ENCODE results near the gene IRF3.
"Not testable (repeated sequence)": the region's sequence is repeated elsewhere in the genome, so short reads cannot be mapped to it uniquely, and the experiment has no call there.

Gene IRF3

GRCh38 chr19:49651029-49651819 lies 14.4 kb downstream of the IRF3 start:
- in situ Hi-C loops (cut with HindIII; ENCODE audit: low sequenced_read_pairs), result no loop called here

- in situ Hi-C loops (cut with HindIII; ENCODE audit: low sequenced_read_pairs), result no loop called here
Observed at GRCh38 chr19:49646586-49646985, 19.1 kb downstream of the IRF3 start.

DNA sequence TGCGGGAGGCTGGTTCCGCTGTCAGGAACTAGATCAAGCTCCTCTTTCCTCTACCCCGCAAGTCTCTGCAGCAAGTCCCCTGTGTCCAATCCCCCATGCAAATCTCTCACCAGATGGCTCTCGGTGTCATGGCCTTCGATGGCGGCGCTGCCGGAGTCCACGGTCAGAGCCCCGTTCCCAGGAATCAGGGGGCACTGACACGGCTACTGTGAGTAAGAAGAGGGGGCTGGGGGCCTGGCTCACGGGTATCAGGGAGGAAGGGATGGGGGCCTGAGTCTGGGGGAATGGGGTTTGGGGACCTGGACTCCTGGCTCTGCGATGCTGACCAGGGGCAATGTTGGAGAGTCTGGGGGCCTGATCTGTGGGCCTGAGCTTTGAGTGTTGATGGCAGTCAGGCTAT lies 19.7 kb downstream of the IRF3 start:
- in situ Hi-C loops (cut with HindIII; ENCODE audit: low sequenced_read_pairs), result no loop called here

DNA sequence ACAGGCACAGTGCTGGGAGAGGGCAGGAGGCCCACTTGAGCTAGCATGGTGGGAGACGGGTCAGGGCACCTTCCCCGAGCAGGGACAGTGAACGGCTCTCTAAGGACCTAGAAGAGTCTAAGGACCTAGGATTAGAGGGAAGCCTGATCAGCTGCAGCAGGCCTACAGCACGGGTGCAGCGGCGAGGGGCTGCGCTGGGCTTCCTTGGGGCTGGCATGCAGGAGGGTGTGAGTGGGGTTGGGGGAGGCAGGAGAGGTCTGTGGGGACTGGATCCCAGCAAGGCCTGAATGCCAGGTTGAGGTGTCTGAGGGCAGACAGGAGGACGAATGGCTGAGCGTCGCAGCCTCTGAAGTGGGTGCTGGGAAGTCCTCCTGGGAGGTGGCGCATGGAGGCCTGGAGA lies 20.1 kb downstream of the IRF3 start:
- in situ Hi-C loops (cut with HindIII; ENCODE audit: low sequenced_read_pairs), result no loop called here

DNA sequence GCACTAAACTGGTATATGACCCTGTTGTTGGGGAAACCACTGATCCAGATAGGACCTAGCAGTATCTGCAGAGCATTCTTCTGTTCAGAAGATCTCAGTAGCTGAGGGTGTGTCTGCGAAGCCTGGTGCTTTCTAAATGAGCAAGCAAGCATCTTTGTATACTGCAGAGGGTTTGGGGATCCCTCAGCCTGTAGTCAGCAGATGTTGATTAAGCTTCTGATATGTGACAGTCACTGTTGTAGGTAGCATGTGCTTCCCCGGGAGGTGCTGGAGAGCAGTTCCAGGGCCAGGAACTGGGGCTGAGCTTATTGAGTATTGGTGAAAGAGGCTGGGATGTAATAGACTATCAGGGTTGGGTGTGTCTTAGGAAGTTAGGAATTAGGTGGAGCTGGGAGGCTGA lies 22.2 kb downstream of the IRF3 start:
- in situ Hi-C loops (cut with HindIII; ENCODE audit: low sequenced_read_pairs), result no loop called here

GRCh38 chr19:49642492-49643035 lies 23.1 kb downstream of the IRF3 start:
- in situ Hi-C loops (cut with HindIII; ENCODE audit: low sequenced_read_pairs), result no loop called here

- in situ Hi-C loops (cut with HindIII; ENCODE audit: low sequenced_read_pairs), result no loop called here
Observed at GRCh38 chr19:49641688-49642491, 23.8 kb downstream of the IRF3 start, which contains the start of gene SCAF1. Gene SCAF1 (plus strand): TSS chr19:49642209. CDS start chr19:49645027, 2,818 bp downstream.

DNA sequence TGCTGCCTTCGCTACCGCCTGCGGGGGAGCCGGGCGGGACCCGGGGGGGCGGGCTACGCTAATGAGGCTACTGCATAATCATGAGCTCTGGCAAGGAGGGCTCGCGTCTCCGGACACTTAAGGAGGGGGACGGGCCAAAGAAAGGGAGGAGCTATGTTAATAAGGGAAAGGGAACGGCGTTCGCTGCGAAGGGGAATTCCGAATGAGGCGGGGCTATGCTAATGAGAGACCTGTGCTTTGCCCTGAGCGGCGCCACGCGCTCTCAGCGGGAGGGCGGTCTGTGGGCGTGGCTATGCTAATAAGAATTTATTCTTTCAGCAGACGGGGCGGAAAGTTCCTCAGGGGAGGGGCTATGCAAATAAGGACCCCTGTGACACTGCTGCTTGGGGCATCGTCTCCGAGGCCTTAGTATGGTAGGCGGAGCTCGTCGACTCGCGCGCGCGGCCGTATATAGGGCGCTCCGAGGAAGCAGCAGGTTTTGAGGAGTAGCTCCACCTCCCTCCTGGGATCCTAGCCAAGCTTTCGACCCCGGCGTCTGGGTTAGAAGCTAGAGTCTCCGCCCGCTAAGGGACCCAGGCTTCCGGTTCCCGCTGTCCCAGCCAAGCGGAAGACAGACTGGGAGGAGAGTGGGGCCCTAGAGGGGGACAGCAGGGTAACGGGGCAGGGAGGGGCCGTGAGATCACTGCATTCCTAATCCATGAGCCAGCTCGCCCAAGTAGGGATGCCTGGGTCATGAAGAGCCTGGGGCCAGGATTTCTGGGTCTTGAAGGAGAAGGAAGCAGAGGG lies 25.4 kb downstream of the IRF3 start, which contains the start of gene RRAS:
Gene RRAS, minus strand, starts transcription at position 31 of the 786 bp plus-strand sequence. CDS start 45 bp downstream, outside the sequence.
- in situ Hi-C loops (cut with HindIII; ENCODE audit: low sequenced_read_pairs), result no loop called here

- in situ Hi-C loops (cut with HindIII; ENCODE audit: low sequenced_read_pairs), result no loop called here
Observed at GRCh38 chr19:49639401-49640112, 26.1 kb downstream of the IRF3 start.

GRCh38 chr19:49637821-49638738 lies 27.6 kb downstream of the IRF3 start:
- in situ Hi-C loops (cut with HindIII; ENCODE audit: low sequenced_read_pairs), result no loop called here

GRCh38 chr19:49636233-49636932 lies 29.3 kb downstream of the IRF3 start:
- in situ Hi-C loops (cut with HindIII; ENCODE audit: low sequenced_read_pairs), result no loop called here

- in situ Hi-C loops (cut with HindIII; ENCODE audit: low sequenced_read_pairs), result no loop called here
Observed at GRCh38 chr19:49635530-49636232, 30.0 kb downstream of the IRF3 start.

- in situ Hi-C loops (cut with HindIII; ENCODE audit: low sequenced_read_pairs), result not testable (repeated sequence)
Observed at GRCh38 chr19:49633273-49633672, 32.4 kb downstream of the IRF3 start.

GRCh38 chr19:49632576-49632975 lies 33.1 kb downstream of the IRF3 start:
- in situ Hi-C loops (cut with HindIII; ENCODE audit: low sequenced_read_pairs), result no loop called here

GRCh38 chr19:49631610-49632192 lies 34.0 kb downstream of the IRF3 start:
- in situ Hi-C loops (cut with HindIII; ENCODE audit: low sequenced_read_pairs), result no loop called here

- in situ Hi-C loops (cut with HindIII; ENCODE audit: low sequenced_read_pairs), result no loop called here
Observed at GRCh38 chr19:49631014-49631588, 34.6 kb downstream of the IRF3 start.

GRCh38 chr19:49629659-49630058 lies 36.0 kb downstream of the IRF3 start:
- in situ Hi-C loops (cut with HindIII; ENCODE audit: low sequenced_read_pairs), result no loop called here
